SK-N-SH (cell line): ENCODE results near the gene GGCX. TPM values are rescaled to one million over a fixed set of nuclear protein-coding genes. Genes with fewer than 3 reads are reported as not detected.
A peak's percentile ranks its signal among the peaks of the same experiment; 100 is the strongest.

Experiments used
- CTCF ChIA-PET: fragments of 300-600, 350-600 bp; formaldehyde crosslinking; extraction: SDS; loops from one replicate; lab custom pipeline; 2021; lab: Yijun Ruan, JAX
- POLR2A ChIA-PET: fragments of 350-600 bp; sonication (Branson Sonifier 250); formaldehyde crosslinking; extraction: SDS; loops from one replicate; lab custom pipeline; 2020; ENCODE audit warnings: antibody characterized with exemption, inconsistent platforms; lab: Yijun Ruan, JAX
- DNase-seq: peaks from one replicate; pipeline ENCODE4 v3.0.0; 2012
- H2AFZ ChIP-seq: fragments of 200-600 bp; sonication (generic); 2 replicates; pipeline ENCODE4 v1.8.1; 2016; ENCODE audit warnings: antibody characterized with exemption, mild to moderate bottlenecking, low read depth
- H3F3A ChIP-seq: fragments of 200-600 bp; sonication (generic); replicated peaks from 2 replicates; pipeline ENCODE3; 2016; ENCODE audit warnings: antibody characterized with exemption, mild to moderate bottlenecking; ENCODE audit not compliant: insufficient read depth
- H3K27ac ChIP-seq, 2 experiments: fragments of 200-500 bp in 1 of 2; fragments of 200-600 bp in 1 of 2; sonication (Bioruptor generic) in 1 of 2; sonication (generic), shearing (Covaris generic) in 1 of 2; 2 replicates each; pipeline versions ENCODE4 v1.5.1 to v1.6.1; 2014 to 2016; ENCODE audit warnings: low read depth in 2 of 2, inconsistent platforms in 1 of 2, low read length in 1 of 2, mild to moderate bottlenecking in 1 of 2, mixed read lengths in 1 of 2
- H3K27me3 ChIP-seq: fragments of 200-600 bp; sonication (generic), shearing (Covaris generic); 2 replicates; pipeline ENCODE4 v1.6.1; 2016; ENCODE audit warnings: mixed run types; ENCODE audit not compliant: insufficient read depth
- H3K36me3 ChIP-seq, 2 experiments: fragments of 200-500 bp in 1 of 2; fragments of 200-600 bp in 1 of 2; sonication (Bioruptor generic) in 1 of 2; sonication (generic) in 1 of 2; replicated peaks in 1 of 2; 2 replicates each; pipeline versions ENCODE3 to v1.5.1; 2014 to 2016; ENCODE audit warnings: low read length in 1 of 2, mild to moderate bottlenecking in 1 of 2; ENCODE audit not compliant: insufficient read depth in 2 of 2, control insufficient read depth in 1 of 2
- H3K4me1 ChIP-seq, 2 experiments: fragments of 200-500 bp in 1 of 2; fragments of 200-600 bp in 1 of 2; sonication (Bioruptor generic) in 1 of 2; sonication (generic), shearing (Covaris generic) in 1 of 2; 2 replicates each; pipeline versions ENCODE4 v1.5.1 to v1.6.1; 2014 to 2016; ENCODE audit warnings: low read depth in 1 of 2, low read length in 1 of 2, mixed run types in 1 of 2; ENCODE audit not compliant: insufficient read depth in 2 of 2, control insufficient read depth in 1 of 2
- H3K4me2 ChIP-seq: fragments of 200-600 bp; sonication (generic), shearing (Covaris generic); 2 replicates; pipeline ENCODE4 v1.6.1; 2017; ENCODE audit warnings: mixed run types
- H3K4me3 ChIP-seq, 2 experiments: fragments of 200-500 bp in 1 of 2; fragments of 200-600 bp in 1 of 2; sonication (Bioruptor generic) in 1 of 2; sonication (generic), shearing (Covaris generic) in 1 of 2; 2 replicates each; pipeline versions ENCODE4 v1.5.1 to v1.8.1; 2014 to 2016; ENCODE audit warnings: low read depth in 2 of 2, inconsistent platforms in 1 of 2, low read length in 1 of 2, mild to moderate bottlenecking in 1 of 2, mixed read lengths in 1 of 2, moderate library complexity in 1 of 2
- H3K79me2 ChIP-seq: fragments of 200-600 bp; sonication (generic); 2 replicates; pipeline ENCODE4 v1.8.1; 2017; ENCODE audit warnings: mild to moderate bottlenecking; ENCODE audit not compliant: insufficient read depth
- H3K9ac ChIP-seq: fragments of 200-600 bp; sonication (generic); 2 replicates; pipeline ENCODE4 v1.6.1; 2017; ENCODE audit warnings: mixed run types
- H3K9me2 ChIP-seq: fragments of 200-600 bp; sonication (generic); 2 replicates; pipeline ENCODE4 v1.6.1; 2017; ENCODE audit warnings: mixed run types
- H3K9me3 ChIP-seq: fragments of 200-600 bp; sonication (generic); 2 replicates; pipeline ENCODE4 v1.6.1; 2017; ENCODE audit warnings: mixed run types, mild to moderate bottlenecking, moderate library complexity
- H4K20me1 ChIP-seq: fragments of 200-600 bp; sonication (generic); 2 replicates; pipeline ENCODE4 v1.6.1; 2017; ENCODE audit warnings: mild to moderate bottlenecking, mixed run types; ENCODE audit not compliant: insufficient read depth
- EP300 ChIP-seq, 2 experiments: IDR thresholded peaks; 2 replicates each; pipeline versions ENCODE4 v1.4.0 to v1.6.1; 2012; ENCODE audit warnings: borderline replicate concordance in 1 of 2, low read depth in 1 of 2, low read length in 1 of 2
- EZH2phosphoT487 ChIP-seq: fragments of 200-600 bp; sonication (generic); IDR thresholded peaks from 2 replicates; pipeline ENCODE4 v1.6.1; 2017; ENCODE audit warnings: low read depth, mixed run types, mild to moderate bottlenecking, antibody characterized with exemption, moderate library complexity, borderline replicate concordance
- FOXJ3 ChIP-seq: sonication (generic); formaldehyde crosslinking; IDR thresholded peaks from 2 replicates; pipeline ENCODE4 v1.5.1; 2020; ENCODE audit warnings: mild to moderate bottlenecking, missing genetic modification reagents
- MXI1 ChIP-seq: IDR thresholded peaks from 2 replicates; pipeline ENCODE4 v1.6.1; 2012; ENCODE audit warnings: mild to moderate bottlenecking, low read depth, low read length, improper control_type of control experiment
- POLR2AphosphoS5 ChIP-seq: IDR thresholded peaks from 2 replicates; pipeline ENCODE4 v1.6.1; 2012; ENCODE audit warnings: low read depth, low read length
- RAD21 ChIP-seq: IDR thresholded peaks from 2 replicates; pipeline ENCODE4 v1.6.1; 2012; ENCODE audit warnings: mild to moderate bottlenecking, low read length
- RXRA ChIP-seq: IDR thresholded peaks from 2 replicates; pipeline ENCODE4 v1.4.0; 2012; ENCODE audit warnings: low read depth, mild to moderate bottlenecking, borderline replicate concordance
- TEAD4 ChIP-seq: IDR thresholded peaks from 2 replicates; pipeline ENCODE4 v1.4.0; 2012; ENCODE audit warnings: mild to moderate bottlenecking, borderline replicate concordance; ENCODE audit not compliant: insufficient read depth
- YY1 ChIP-seq: IDR thresholded peaks from 2 replicates; pipeline ENCODE4 v1.4.0; 2012; ENCODE audit warnings: low read depth, mild to moderate bottlenecking
- WGBS: methylation state at CpG from one replicate; pipeline ENCODE4 v1.1.6; 2017; ENCODE audit warnings: low lambda C conversion rate; 5-methylcytosine and 5-hydroxymethylcytosine counted together
- polyA plus RNA-seq, 3 experiments: library from polyadenylated mRNA; depleted of rRNA; stranded (reverse); fragments of >200 nt; gene quantifications; 2 replicates each; pipeline ENCODE4 v1.2.3, GENCODE V29; 2012
- TF ChIP-seq, protein P1 (sequence below): fragments of 200-600 bp; sonication (generic); IDR thresholded peaks from 2 replicates; pipeline ENCODE4 v1.6.1; 2017; ENCODE audit warnings: antibody characterized with exemption, mild to moderate bottlenecking, moderate library complexity
- TF ChIP-seq, protein P2 (sequence below): fragments of 150-350 bp; IDR thresholded peaks from 2 replicates; pipeline ENCODE4 v1.6.1; 2017; ENCODE audit warnings: antibody characterized with exemption, low read length, low read depth, borderline replicate concordance
- TF ChIP-seq, protein P3 (sequence below): IDR thresholded peaks from 2 replicates; pipeline ENCODE4 v1.6.1; 2012; ENCODE audit warnings: mild to moderate bottlenecking, low read depth, low read length, moderate library complexity
- TF ChIP-seq, protein P4 (sequence below): fragments of 150-350 bp; IDR thresholded peaks from 2 replicates; pipeline ENCODE4 v1.6.1; 2016; ENCODE audit warnings: mild to moderate bottlenecking, low read depth, low read length
- TF ChIP-seq, protein P5 (sequence below): IDR thresholded peaks from 2 replicates; pipeline ENCODE4 v1.4.0; 2012; ENCODE audit warnings: low read depth, borderline replicate concordance
- TF ChIP-seq, protein P6 (sequence below): IDR thresholded peaks from 2 replicates; pipeline ENCODE4 v1.4.0; 2012; ENCODE audit warnings: low read depth

Gene GGCX
- polyA plus RNA-seq, 1 of the 3 experiments (the other 2 are of a cell fraction) = 34.5 TPM

DNA sequence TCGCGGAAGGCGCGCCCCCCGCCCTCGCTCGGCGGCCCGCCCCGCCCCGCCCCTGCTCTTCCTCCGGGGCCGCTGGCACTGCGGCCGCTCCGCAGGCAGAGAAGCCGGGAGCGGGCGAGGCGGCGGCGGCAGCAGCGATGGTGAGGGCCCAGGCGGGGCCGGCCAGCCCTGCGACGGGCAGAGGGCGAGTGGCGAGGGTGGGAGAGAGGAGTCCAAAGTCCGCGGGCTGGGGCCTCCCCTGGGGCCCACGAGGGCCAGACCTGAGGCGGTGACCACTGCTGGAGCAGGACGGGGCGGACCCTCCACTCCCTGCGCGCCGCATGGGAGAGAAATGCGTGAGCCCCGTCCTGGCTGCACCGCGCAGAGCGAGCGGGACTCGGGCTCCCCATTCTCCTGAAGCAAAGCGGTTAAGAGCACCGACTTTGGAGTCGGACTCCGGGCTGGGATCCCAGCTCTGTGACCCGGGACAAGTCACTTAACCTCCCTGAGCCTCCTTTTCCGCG lies 23.1 kb upstream of the GGCX start, which contains the start of gene VAMP5 (continued):
- TF ChIP-seq, protein P1, sequence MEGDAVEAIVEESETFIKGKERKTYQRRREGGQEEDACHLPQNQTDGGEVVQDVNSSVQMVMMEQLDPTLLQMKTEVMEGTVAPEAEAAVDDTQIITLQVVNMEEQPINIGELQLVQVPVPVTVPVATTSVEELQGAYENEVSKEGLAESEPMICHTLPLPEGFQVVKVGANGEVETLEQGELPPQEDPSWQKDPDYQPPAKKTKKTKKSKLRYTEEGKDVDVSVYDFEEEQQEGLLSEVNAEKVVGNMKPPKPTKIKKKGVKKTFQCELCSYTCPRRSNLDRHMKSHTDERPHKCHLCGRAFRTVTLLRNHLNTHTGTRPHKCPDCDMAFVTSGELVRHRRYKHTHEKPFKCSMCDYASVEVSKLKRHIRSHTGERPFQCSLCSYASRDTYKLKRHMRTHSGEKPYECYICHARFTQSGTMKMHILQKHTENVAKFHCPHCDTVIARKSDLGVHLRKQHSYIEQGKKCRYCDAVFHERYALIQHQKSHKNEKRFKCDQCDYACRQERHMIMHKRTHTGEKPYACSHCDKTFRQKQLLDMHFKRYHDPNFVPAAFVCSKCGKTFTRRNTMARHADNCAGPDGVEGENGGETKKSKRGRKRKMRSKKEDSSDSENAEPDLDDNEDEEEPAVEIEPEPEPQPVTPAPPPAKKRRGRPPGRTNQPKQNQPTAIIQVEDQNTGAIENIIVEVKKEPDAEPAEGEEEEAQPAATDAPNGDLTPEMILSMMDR = no peak
- TF ChIP-seq, protein P2, sequence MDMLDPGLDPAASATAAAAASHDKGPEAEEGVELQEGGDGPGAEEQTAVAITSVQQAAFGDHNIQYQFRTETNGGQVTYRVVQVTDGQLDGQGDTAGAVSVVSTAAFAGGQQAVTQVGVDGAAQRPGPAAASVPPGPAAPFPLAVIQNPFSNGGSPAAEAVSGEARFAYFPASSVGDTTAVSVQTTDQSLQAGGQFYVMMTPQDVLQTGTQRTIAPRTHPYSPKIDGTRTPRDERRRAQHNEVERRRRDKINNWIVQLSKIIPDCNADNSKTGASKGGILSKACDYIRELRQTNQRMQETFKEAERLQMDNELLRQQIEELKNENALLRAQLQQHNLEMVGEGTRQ = no peak
- TF ChIP-seq FOXJ3 (CRISPR knock-in tag) (no peak), TEAD4 (no peak)

DNA sequence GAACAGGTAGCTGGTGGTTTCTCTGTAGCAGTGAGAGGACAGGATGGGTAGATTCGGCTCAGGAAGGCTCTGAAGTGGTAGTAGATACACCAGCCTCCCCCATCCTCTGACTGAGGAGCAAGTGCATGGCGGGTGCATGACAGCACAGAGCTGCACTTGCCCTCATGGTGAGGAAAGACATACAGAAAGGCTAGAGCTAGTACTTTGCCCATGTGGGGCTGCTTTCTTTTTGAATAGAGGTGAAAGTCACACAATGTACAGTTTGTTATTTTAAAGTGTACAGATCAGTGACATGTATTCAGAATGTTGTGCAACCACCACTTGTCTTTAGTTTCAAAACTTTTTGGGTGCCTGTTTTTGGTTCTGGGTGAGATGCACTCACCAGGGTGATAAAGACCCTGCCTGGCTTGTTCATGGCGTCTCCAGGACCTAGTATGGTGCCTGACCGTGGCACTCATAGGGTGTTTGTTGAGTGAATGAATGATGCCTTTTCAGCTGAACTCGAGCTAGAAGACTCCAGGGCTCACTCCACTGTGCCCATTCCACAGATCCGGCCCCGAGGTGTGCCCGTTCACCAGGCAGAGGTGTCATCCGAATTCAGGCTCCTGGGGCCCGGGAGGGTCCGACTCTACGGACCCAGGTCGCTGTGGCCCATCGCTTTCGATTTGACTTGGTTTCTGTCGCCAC lies 22.5 kb upstream of the GGCX start:
- no peaks in the 10 kb centered on the region for H3K27me3 ChIP-seq
- ChIA-PET CTCF (interaction anchor here (1.0 to 1.4 kb wide), 2 partner anchors 163 to 164 kb away, joined by 3 read pairs; no protein-coding TSS in a partner anchor), POLR2A (interaction anchor here (0.6 kb wide), 1 partner anchor 16 kb away, joined by 6 read pairs; no protein-coding TSS in a partner anchor)
- 70% methylated on average over 9 of the region's 16 CpGs for WGBS
- H3K4me1 ChIP-seq = peaks cover 10 to 11% of the 10 kb centered on the region in 2 experiments; a peak in 2 of 4 replicates
- no peaks in the 10 kb centered on the region for H3F3A ChIP-seq
- no peaks in the 10 kb centered on the region for H3K9me2 ChIP-seq
- peak overlapping the region in 1 of 2 experiments; percentile 24; a peak in 1 of 4 replicates for H3K4me3 ChIP-seq
- H3K9me3 ChIP-seq = no peaks in the 10 kb centered on the region
- no peak overlapping the region for H2AFZ ChIP-seq
- no peaks in the 10 kb centered on the region for H3K36me3 ChIP-seq
- H3K9ac ChIP-seq = no peak overlapping the region
- no peak for DNase-seq
- no peak overlapping the region for H3K4me2 ChIP-seq
- no peak overlapping the region for H3K27ac ChIP-seq
- no peaks in the 10 kb centered on the region for H4K20me1 ChIP-seq
- H3K79me2 ChIP-seq = no peaks in the 10 kb centered on the region
- no peak for TF ChIP-seq RAD21
- TF ChIP-seq, protein P3, sequence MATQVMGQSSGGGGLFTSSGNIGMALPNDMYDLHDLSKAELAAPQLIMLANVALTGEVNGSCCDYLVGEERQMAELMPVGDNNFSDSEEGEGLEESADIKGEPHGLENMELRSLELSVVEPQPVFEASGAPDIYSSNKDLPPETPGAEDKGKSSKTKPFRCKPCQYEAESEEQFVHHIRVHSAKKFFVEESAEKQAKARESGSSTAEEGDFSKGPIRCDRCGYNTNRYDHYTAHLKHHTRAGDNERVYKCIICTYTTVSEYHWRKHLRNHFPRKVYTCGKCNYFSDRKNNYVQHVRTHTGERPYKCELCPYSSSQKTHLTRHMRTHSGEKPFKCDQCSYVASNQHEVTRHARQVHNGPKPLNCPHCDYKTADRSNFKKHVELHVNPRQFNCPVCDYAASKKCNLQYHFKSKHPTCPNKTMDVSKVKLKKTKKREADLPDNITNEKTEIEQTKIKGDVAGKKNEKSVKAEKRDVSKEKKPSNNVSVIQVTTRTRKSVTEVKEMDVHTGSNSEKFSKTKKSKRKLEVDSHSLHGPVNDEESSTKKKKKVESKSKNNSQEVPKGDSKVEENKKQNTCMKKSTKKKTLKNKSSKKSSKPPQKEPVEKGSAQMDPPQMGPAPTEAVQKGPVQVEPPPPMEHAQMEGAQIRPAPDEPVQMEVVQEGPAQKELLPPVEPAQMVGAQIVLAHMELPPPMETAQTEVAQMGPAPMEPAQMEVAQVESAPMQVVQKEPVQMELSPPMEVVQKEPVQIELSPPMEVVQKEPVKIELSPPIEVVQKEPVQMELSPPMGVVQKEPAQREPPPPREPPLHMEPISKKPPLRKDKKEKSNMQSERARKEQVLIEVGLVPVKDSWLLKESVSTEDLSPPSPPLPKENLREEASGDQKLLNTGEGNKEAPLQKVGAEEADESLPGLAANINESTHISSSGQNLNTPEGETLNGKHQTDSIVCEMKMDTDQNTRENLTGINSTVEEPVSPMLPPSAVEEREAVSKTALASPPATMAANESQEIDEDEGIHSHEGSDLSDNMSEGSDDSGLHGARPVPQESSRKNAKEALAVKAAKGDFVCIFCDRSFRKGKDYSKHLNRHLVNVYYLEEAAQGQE = no peak
- TF ChIP-seq, protein P2 = no peak
- TF ChIP-seq EP300 (IDR thresholded peaks at IDR 0.05; ENCODE audit: borderline replicate concordance in 1 of 2, low read depth in 1 of 2, low read length in 1 of 2) = no peak
- TF ChIP-seq, protein P4, sequence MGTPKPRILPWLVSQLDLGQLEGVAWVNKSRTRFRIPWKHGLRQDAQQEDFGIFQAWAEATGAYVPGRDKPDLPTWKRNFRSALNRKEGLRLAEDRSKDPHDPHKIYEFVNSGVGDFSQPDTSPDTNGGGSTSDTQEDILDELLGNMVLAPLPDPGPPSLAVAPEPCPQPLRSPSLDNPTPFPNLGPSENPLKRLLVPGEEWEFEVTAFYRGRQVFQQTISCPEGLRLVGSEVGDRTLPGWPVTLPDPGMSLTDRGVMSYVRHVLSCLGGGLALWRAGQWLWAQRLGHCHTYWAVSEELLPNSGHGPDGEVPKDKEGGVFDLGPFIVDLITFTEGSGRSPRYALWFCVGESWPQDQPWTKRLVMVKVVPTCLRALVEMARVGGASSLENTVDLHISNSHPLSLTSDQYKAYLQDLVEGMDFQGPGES = no peak
- TF ChIP-seq RXRA = no peak
- TF ChIP-seq, protein P5, sequence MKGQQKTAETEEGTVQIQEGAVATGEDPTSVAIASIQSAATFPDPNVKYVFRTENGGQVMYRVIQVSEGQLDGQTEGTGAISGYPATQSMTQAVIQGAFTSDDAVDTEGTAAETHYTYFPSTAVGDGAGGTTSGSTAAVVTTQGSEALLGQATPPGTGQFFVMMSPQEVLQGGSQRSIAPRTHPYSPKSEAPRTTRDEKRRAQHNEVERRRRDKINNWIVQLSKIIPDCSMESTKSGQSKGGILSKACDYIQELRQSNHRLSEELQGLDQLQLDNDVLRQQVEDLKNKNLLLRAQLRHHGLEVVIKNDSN = no peak
- TF ChIP-seq, protein P1 = no peak
- TF ChIP-seq POLR2AphosphoS5 = no peak
- TF ChIP-seq, protein P6, sequence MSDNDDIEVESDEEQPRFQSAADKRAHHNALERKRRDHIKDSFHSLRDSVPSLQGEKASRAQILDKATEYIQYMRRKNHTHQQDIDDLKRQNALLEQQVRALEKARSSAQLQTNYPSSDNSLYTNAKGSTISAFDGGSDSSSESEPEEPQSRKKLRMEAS = no peak
- TF ChIP-seq EZH2phosphoT487 = no peak
- no peak for TF ChIP-seq YY1
- no peak for TF ChIP-seq MXI1
